Skeletal muscle tissue (tissue), 4 donors: ENCODE results near the gene TMEM236. TPM values are rescaled to one million over a fixed set of nuclear protein-coding genes. Genes with fewer than 3 reads are reported as not detected.

Source experiments
- H3K27ac ChIP-seq: one replicate; pipeline ENCODE4 v1.7.0; 2013; ENCODE audit warnings: mild to moderate bottlenecking, low read depth, low read length, inconsistent platforms
- H3K27me3 ChIP-seq, 3 donors: one replicate each; pipeline ENCODE4 v1.7.0; 2013; ENCODE audit warnings: low read length in 3 of 3; ENCODE audit not compliant: control insufficient read depth in 3 of 3, insufficient read depth in 3 of 3
- H3K36me3 ChIP-seq, 3 donors: one replicate each; pipeline ENCODE4 v1.7.0; 2013; ENCODE audit warnings: low read length in 3 of 3; ENCODE audit not compliant: control insufficient read depth in 3 of 3, insufficient read depth in 3 of 3
- H3K4me1 ChIP-seq, 3 donors: one replicate each; pipeline ENCODE4 v1.7.0; 2013; ENCODE audit warnings: low read length in 3 of 3, mild to moderate bottlenecking in 3 of 3; ENCODE audit not compliant: control insufficient read depth in 3 of 3, insufficient read depth in 3 of 3
- H3K4me3 ChIP-seq, 3 donors: one replicate each; pipeline ENCODE4 v1.7.0; 2013; ENCODE audit warnings: low read length in 3 of 3
- H3K9ac ChIP-seq, 3 donors: one replicate each; pipeline ENCODE4 v1.7.0; 2013; ENCODE audit warnings: low read length in 3 of 3, mild to moderate bottlenecking in 3 of 3, moderate library complexity in 2 of 3, low read depth in 1 of 3
- H3K9me3 ChIP-seq, 3 donors: one replicate each; pipeline ENCODE4 v1.7.0; 2013; ENCODE audit warnings: low read length in 3 of 3; ENCODE audit not compliant: control insufficient read depth in 3 of 3
- total RNA-seq: library from RNA; depleted of rRNA; stranded (reverse); fragments of >200 nt; gene quantifications from one replicate; pipeline ENCODE4 v1.2.3, GENCODE V29; 2014
- donor health status: Osteomylitis.

TMEM236 gene
- total RNA-seq, result under 0.01 TPM

DNA sequence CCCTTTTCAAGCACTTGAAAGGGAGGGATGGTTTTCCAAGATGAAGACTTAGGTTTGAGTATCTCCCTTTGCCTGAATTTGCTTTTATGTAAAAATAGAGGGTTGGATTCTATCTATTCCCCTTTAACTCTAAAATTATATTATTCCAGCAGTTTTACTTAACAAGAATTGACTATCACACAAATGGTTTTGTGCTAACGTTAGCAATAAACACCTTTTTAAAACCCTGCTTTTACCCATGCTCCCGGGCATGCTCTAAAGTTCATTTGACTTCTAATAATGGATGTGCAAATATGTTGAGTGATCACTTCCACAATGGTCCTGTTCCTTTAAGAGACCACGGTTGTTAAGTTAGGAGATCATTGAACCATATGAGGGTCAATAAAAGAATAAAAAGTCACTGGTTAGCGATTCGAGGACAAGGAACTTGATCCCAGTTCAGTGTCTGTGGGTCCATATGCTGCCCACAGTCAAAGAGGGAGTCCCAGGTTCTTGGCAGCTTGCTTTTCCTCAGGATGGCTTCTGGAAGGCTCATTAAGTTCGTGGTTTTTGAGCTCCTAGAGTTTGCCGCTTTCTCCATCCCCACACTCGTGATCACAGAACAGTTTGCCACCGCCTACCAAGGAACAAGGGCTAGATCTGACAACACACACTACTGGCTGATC lies at the start of gene TMEM236:
Gene TMEM236 (plus strand): TSS at position 421 of the 665 bp plus-strand sequence. CDS start 95 bp downstream, at position 516.
- H3K27ac ChIP-seq, result no peak within 1 kb of the TSS
- no peaks in the 10 kb centered on the region for H3K27me3 ChIP-seq
- H3K4me1 ChIP-seq, result peaks cover 0 to 2% (median 0%) of the 10 kb centered on the region in 3 donors
- H3K4me3 ChIP-seq, result no peak within 1 kb of the TSS
- no peaks in the 10 kb centered on the region for H3K36me3 ChIP-seq
- no peak within 1 kb of the TSS for H3K9ac ChIP-seq
- no peaks in the 10 kb centered on the region for H3K9me3 ChIP-seq

GRCh38 chr10:17703706-17704105 lies 48.3 kb upstream of the TMEM236 start:
- Histone ChIP-seq H3K9me3 (no peaks in the 10 kb centered on the region), H3K9ac (no peak overlapping the region), H3K4me3 (no peak overlapping the region), H3K36me3 (peaks cover 2 to 17% (median 9%) of the 10 kb centered on the region in 3 donors), H3K27me3 (no peaks in the 10 kb centered on the region), H3K27ac (no peak overlapping the region), H3K4me1 (no peaks in the 10 kb centered on the region)

DNA sequence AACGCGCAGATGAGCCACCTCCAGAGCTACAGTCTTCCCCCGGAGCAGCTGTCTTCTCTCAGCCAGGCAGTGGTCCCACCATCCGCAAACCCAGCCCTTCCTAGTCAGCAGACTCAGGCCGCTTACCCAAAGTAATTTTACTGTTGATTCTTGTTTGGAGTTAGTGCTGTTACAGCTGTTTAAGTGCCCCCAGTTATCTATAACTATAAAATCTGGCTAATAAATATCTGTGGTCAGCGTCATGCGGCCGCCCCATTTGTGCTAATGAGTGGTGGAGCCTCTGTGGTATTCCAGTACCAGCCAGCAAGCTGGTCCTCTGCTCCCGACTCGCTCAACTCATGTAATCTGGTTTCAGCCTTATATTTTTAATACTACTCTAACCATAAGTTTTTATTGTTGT lies 43.2 kb upstream of the TMEM236 start:
- Histone ChIP-seq H3K36me3 (peaks cover 8 to 43% (median 33%) of the 10 kb centered on the region in 3 donors), H3K27me3 (no peaks in the 10 kb centered on the region), H3K9ac (no peak overlapping the region), H3K4me3 (no peak overlapping the region), H3K27ac (no peak overlapping the region), H3K9me3 (no peaks in the 10 kb centered on the region), H3K4me1 (peaks cover 0 to 7% (median 6%) of the 10 kb centered on the region in 3 donors)

DNA sequence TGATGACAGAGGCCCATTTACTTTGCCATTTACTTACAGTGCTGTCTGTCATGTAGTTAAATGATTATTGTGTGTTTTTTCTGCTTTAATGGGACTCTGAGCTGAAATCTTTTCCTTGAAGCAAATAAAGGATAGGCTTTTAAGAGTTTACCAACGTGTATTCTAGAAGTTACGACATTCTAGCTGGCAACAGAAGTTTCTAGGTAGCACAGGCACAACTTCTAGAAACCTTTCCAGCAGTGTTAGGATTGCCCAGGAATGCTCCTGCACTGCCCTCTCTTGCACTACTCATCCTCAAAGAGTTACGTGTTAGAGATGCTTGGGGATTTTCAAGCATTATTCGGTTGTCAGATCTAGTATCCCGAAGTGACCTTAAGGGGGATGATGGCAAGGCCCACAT lies 42.5 kb upstream of the TMEM236 start:
- H3K27ac ChIP-seq, result no peak overlapping the region
- H3K4me1 ChIP-seq, result peaks cover 0 to 7% (median 6%) of the 10 kb centered on the region in 3 donors
- H3K9ac ChIP-seq, result no peak overlapping the region
- H3K9me3 ChIP-seq, result no peaks in the 10 kb centered on the region
- no peak overlapping the region for H3K4me3 ChIP-seq
- H3K36me3 ChIP-seq, result peaks cover 10 to 45% (median 34%) of the 10 kb centered on the region in 3 donors
- no peaks in the 10 kb centered on the region for H3K27me3 ChIP-seq

DNA sequence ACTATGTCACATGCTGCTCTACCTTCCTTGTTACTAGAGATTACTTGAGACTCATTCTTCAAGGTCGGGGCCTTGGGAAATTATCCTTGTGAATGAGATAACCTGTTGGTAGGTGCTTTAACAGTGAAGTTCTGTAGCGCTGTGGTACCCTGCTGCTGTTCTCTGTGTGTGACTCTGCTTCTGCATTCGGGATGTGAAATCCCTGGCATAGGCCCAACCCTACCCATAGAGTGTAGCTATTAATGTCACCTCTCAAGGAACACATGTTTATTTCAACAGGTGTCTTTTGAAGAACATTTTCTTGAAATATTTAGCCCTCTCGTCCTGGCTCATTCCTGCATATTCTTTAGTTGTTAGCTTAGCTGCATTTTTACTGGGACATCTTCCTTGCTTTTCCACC lies 41.8 kb upstream of the TMEM236 start:
- H3K27me3 ChIP-seq, result no peaks in the 10 kb centered on the region
- no peaks in the 10 kb centered on the region for H3K9me3 ChIP-seq
- peaks cover 14 to 46% (median 40%) of the 10 kb centered on the region in 3 donors for H3K36me3 ChIP-seq
- H3K9ac ChIP-seq, result no peak overlapping the region
- no peak overlapping the region for H3K27ac ChIP-seq
- peaks cover 0 to 7% (median 6%) of the 10 kb centered on the region in 3 donors for H3K4me1 ChIP-seq
- no peak overlapping the region for H3K4me3 ChIP-seq

- Histone ChIP-seq H3K4me3 (no peak overlapping the region), H3K27me3 (no peaks in the 10 kb centered on the region), H3K36me3 (peaks cover 14 to 45% (median 43%) of the 10 kb centered on the region in 3 donors), H3K9me3 (no peaks in the 10 kb centered on the region), H3K9ac (no peak overlapping the region), H3K27ac (no peak overlapping the region), H3K4me1 (peaks cover 0 to 7% (median 6%) of the 10 kb centered on the region in 3 donors)
Observed at GRCh38 chr10:17712053-17712452, 39.9 kb upstream of the TMEM236 start.

DNA sequence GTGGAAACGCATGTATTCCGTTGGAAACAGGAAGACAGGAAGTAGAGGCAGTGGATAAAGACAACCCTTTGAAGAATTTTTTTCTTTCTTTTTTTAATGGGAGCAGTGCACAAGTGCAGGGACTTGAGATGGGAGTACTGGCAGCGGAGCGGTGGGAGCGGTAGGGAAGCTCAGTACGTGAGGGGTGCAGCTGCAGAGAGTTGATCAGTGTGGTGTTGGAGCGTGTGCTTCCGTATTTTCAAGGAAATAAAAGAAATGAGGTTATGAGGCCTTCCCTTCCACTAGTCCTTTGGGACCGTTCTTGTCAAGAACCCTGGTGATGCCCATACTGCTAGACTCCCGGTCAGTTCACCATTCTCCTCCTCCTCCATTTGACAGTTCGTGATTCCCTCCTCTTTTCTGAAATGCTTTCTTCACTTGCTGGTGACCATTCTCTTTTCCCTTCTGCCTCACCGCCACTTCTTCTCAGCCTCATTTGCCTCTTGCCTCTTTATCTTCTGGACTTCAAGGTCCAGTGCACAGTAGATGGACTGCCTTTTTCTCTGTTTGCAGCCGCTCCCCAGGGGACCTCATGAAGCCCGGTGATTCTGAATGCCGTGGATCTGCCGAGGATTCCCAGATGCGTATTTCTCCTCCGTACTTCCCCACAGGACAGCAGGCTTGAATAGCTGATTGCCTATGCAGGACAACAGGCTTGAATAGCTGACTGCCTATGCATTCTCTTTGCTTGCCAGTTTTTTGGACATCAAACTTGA lies 39.1 kb upstream of the TMEM236 start:
- Histone ChIP-seq H3K27ac (no peak overlapping the region), H3K9ac (no peak overlapping the region), H3K36me3 (peaks cover 14 to 46% (median 43%) of the 10 kb centered on the region in 3 donors), H3K9me3 (no peaks in the 10 kb centered on the region), H3K4me1 (peaks cover 0 to 7% (median 6%) of the 10 kb centered on the region in 3 donors), H3K4me3 (peak overlapping the region in 1 of 3 donors; percentile 20), H3K27me3 (no peaks in the 10 kb centered on the region)

DNA sequence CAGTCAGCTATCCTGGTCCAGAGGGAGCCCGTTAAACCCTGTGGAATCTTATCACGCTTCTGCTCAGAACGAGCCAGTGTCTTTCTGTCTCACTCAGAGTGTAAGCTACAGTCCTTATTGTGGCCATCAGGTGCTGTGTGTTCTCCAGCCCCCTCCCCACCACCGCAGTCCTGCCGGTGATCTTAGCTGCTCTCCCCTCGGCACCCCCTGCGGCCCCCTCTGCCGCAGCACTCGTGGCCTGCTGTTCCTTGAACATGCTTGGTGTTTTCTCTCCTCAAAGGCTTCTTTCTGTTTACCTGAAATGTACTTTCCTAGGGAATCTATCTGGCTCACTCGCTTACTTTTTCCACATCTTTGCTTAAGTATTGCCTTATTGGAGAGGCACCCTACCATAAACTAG lies 38.2 kb upstream of the TMEM236 start:
- Histone ChIP-seq H3K36me3 (peaks cover 11 to 44% (median 40%) of the 10 kb centered on the region in 3 donors), H3K9me3 (no peaks in the 10 kb centered on the region), H3K4me1 (peaks cover 0 to 7% (median 6%) of the 10 kb centered on the region in 3 donors), H3K27me3 (no peaks in the 10 kb centered on the region), H3K9ac (no peak overlapping the region), H3K4me3 (no peak overlapping the region), H3K27ac (no peak overlapping the region)

- Histone ChIP-seq H3K27me3 (no peaks in the 10 kb centered on the region), H3K4me1 (no peaks in the 10 kb centered on the region), H3K4me3 (no peak overlapping the region), H3K36me3 (peaks cover 7 to 35% (median 34%) of the 10 kb centered on the region in 3 donors), H3K9ac (no peak overlapping the region), H3K27ac (no peak overlapping the region), H3K9me3 (no peaks in the 10 kb centered on the region)
Observed at GRCh38 chr10:17716161-17716560, 35.8 kb upstream of the TMEM236 start.
